ENCODE data around the gene PVR. TPM values are rescaled to one million over a fixed set of nuclear protein-coding genes. Genes with fewer than 3 reads are reported as not detected.

Gene PVR
- total RNA-seq, 3 donors from 2014 or later: 23.8 to 39.8 (median 26.7) TPM

DNA sequence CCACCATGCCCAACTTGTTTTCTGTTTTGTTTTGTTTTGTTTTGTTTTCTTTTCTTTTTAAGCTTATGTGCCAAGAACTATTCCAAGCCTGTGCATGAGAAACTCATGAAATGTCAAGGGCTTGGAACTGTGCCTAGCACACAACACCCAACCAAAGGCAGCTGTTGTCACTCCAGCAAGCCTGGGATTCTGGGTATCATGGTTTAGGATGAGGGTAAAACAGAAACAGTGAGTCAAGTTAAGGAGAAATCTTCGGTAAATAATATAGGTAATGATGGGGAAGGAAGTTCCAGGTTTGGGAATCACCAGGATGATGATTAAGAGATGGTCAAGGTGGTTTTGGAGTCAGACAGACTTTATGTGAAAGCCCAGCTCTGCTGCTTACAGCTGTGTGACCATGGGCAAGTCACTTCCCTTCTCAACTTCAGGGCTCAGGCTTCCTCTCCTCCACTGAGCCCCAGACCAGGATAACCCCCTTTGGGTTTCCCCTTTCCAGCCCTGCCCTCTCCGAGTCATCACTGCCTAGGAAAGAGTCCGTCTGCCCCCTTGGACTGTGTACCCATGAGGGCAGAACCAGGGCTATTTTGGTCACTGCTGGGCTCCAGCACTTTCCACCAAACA lies 5.0 kb downstream of the PVR start:
- Histone ChIP-seq H3K36me3 (ENCODE audit: low read depth) (peaks cover 3% of the 10 kb centered on the region), H3K9me3 (no peaks in the 10 kb centered on the region), H3K4me1 (ENCODE audit: low read depth) (no peaks in the 10 kb centered on the region), H3K4me3 (no peak overlapping the region)
- ATAC-seq: peak; percentile 25
- intact Hi-C loops (cut with DNase I, micrococcal nuclease): no loop called here
- TF ChIP-seq, protein P1, sequence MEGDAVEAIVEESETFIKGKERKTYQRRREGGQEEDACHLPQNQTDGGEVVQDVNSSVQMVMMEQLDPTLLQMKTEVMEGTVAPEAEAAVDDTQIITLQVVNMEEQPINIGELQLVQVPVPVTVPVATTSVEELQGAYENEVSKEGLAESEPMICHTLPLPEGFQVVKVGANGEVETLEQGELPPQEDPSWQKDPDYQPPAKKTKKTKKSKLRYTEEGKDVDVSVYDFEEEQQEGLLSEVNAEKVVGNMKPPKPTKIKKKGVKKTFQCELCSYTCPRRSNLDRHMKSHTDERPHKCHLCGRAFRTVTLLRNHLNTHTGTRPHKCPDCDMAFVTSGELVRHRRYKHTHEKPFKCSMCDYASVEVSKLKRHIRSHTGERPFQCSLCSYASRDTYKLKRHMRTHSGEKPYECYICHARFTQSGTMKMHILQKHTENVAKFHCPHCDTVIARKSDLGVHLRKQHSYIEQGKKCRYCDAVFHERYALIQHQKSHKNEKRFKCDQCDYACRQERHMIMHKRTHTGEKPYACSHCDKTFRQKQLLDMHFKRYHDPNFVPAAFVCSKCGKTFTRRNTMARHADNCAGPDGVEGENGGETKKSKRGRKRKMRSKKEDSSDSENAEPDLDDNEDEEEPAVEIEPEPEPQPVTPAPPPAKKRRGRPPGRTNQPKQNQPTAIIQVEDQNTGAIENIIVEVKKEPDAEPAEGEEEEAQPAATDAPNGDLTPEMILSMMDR (IDR thresholded peaks at IDR 0.05): no peak
- peak in 1 of 3 donors; percentile 25 for DNase-seq

DNA sequence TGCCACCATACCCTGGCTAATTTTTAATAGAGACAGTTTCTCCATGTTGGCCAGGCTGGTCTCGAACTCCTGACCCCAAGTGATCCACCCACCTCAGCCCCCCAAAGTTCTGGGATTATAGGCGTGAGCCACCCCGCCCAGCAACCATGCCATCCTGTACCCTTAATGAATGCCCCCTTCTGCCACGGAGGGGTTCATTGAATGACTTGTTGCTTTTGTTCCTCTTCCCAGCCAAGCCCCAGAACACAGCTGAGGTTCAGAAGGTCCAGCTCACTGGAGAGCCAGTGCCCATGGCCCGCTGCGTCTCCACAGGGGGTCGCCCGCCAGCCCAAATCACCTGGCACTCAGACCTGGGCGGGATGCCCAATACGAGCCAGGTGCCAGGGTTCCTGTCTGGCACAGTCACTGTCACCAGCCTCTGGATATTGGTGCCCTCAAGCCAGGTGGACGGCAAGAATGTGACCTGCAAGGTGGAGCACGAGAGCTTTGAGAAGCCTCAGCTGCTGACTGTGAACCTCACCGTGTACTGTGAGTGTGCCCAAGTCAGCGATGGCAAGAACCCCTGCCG lies 6.0 kb downstream of the PVR start:
- no peaks in the 10 kb centered on the region for H3K9me3 ChIP-seq
- TF ChIP-seq, protein P1 (IDR thresholded peaks at IDR 0.05): no peak
- intact Hi-C loops (cut with DNase I, micrococcal nuclease): loop anchor here in 1 of 2 donors (10.0 kb wide), 1 partner anchor 75 kb away; no protein-coding TSS in a partner anchor
- ATAC-seq (no peak), DNase-seq (no peak)
- peaks cover 3% of the 10 kb centered on the region for H3K36me3 ChIP-seq (ENCODE audit: low read depth)
- H3K4me1 ChIP-seq (ENCODE audit: low read depth): no peaks in the 10 kb centered on the region
- no peak overlapping the region for H3K4me3 ChIP-seq

DNA sequence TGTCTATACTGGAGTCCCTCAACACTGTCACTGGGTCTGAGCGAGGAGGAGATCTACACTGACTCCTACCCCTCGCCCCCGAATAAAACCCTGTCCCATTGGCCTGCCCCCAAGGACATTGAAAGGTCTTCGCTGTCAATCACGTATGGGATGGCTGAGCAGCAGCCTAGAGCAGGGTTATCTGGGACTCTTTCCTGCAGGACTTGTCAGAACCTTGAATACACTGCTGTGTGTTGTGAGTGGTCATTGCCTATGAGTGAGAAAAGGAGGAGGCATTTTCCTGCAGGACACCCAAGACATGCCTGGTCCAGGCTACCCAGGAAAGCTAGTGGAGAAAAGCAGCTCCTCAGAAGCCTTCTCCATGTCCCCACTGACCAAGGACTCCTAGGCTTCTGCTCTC lies 9.6 kb downstream of the PVR start:
- ATAC-seq: no peak
- intact Hi-C loops (cut with DNase I, micrococcal nuclease): loop anchor here in 1 of 2 donors (10.0 kb wide), 1 partner anchor 79 kb away; no protein-coding TSS in a partner anchor
- TF ChIP-seq, protein P1 (IDR thresholded peaks at IDR 0.05): no peak
- Histone ChIP-seq H3K4me3 (no peak overlapping the region), H3K9me3 (no peaks in the 10 kb centered on the region), H3K36me3 (ENCODE audit: low read depth) (peaks cover 3% of the 10 kb centered on the region), H3K4me1 (ENCODE audit: low read depth) (no peaks in the 10 kb centered on the region)
- no peak for DNase-seq

DNA sequence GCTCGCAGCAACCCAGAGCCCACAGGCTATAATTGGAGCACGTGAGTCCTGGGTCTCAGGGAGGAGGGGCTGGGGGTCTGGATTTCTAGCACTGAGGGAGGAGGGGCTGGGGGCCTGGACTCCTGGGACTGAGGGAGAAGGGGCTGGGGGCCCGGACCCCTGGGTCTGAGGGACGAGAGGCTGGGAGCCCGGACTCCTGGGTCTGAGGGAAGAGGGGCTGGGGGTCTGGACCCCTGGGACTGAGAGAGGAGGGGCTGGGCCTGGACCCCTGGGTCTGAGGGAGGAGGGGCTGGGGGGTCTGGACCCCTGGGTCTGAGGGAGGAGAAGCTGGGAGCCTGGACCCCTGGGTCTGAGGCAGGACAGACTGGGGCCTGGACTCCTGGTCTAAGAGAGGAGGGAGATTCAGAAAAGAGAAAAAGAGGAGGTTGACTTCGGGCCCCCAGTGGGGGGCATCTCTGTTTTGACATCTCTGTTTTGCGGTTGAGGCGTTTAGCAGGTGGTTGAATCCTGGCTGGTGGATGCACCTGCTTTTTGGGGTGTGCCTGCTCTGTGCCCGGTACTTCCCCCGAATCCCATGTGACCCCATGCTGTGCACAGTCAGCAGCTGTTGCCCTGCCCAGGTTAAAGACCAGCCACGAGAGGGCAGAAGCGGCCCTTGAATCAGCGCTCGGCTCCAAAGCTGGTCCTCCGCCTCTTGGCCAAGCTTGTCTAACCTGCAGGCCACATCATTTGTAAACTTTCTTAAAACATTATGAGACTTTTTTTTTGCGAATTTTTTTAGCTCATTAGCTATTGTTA lies 10.5 kb downstream of the PVR start:
- intact Hi-C loops (cut with DNase I, micrococcal nuclease): loop anchor here in 1 of 2 donors (10.0 kb wide), 1 partner anchor 79 kb away; no protein-coding TSS in a partner anchor
- no peak overlapping the region for H3K4me3 ChIP-seq
- DNase-seq (peak; percentile 81 to 90 (median 86)), ATAC-seq (peak; percentile 93)
- H3K9me3 ChIP-seq: no peaks in the 10 kb centered on the region
- TF ChIP-seq, protein P1 (IDR thresholded peaks at IDR 0.05): no peak
- no peaks in the 10 kb centered on the region for H3K4me1 ChIP-seq (ENCODE audit: low read depth)
- H3K36me3 ChIP-seq (ENCODE audit: low read depth): peaks cover 3% of the 10 kb centered on the region

DNA sequence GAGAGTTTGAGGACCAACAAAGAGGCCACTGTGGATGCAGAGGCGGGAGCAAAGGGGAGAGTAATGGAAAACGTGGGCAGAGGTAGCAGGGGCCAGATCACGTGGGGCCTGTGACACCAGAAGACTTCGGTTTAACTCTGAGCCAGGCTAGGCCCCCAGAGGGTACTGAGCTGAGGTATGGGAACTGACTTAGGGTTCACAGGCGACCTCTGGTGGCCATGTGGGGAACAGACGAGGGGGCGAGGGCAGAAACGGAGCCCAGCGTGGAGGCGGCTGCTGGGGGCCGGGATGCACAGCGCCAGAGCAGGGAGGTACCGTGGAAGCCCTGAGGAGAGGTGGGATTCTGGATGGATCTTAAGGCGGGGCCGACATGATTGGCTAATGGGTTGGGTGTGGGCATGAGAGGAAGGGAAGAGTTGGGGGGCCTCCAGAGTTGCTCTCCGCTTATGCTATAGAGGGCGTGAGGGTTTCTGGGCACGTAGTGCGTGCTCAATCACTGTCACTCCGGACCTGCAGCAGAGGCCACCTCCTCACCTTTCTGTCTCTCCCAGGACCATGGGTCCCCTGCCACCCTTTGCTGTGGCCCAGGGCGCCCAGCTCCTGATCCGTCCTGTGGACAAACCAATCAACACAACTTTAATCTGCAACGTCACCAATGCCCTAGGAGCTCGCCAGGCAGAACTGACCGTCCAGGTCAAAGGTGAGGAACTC lies 13.7 kb downstream of the PVR start:
- peak; percentile 60 to 78 (median 73) for DNase-seq
- Histone ChIP-seq H3K36me3 (ENCODE audit: low read depth) (peaks cover 5% of the 10 kb centered on the region), H3K4me1 (ENCODE audit: low read depth) (no peaks in the 10 kb centered on the region), H3K4me3 (no peak overlapping the region), H3K9me3 (no peaks in the 10 kb centered on the region)
- intact Hi-C loops (cut with DNase I, micrococcal nuclease): loop anchor here (5.0 to 10.0 kb wide), 2 partner anchors 80 to 83 kb away; no protein-coding TSS in a partner anchor
- TF ChIP-seq, protein P1 (IDR thresholded peaks at IDR 0.05): peak; percentile 89
- peak; percentile 71 for ATAC-seq
